ENCODE measurements around the gene HNRNPUL1. TPM values are rescaled to one million over a fixed set of nuclear protein-coding genes. Genes with fewer than 3 reads are reported as not detected.
"Not testable (repeated sequence)": the region's sequence is repeated elsewhere in the genome, so short reads cannot be mapped to it uniquely, and the experiment has no call there.

HNRNPUL1 gene
- total RNA-seq, 1 donor from 2014 or later = 116 TPM

DNA sequence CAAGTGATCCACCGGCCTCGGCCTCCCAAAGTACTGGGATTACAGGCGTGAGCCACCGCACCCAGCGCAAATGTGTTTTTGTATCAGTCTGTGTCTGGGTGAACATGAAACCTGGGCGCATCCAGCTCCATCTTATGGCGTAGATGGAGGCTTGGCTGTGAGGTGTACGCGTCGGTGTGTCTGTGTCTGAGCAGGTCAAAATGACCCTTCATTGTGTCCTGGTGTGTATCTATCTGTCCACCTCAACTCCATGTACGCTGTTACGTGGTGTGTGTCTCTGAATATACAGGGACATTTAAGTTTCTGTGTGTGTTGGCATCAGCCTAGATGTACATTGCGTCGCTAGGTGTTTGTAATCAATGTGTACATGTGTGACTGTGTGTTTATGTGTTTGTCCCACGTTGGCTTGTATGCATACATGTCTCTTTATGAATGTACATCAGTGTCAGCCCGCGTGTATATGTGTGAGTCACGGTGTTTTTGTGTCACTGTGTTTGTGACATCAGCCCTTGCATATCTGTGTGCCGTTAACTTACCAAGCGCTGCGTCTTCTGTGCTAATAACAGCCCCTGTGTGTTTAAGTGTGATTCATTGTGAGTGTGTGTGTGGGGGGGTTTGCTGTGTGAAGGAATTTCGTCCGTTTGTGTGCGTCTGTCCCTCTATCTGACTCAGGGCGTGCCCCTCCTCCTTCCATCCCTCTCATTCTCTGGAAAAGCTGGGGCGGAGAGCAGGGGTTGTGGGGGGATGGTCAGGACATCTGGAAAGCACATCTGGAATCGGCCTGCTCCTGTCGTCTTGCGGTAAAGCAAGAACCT, 38.7 kb upstream of the HNRNPUL1 start:
- Histone ChIP-seq H3K4me3 (peak overlapping the region; percentile 40 to 62), H3K36me3 (no peaks in the 10 kb centered on the region), H3K9me3 (no peaks in the 10 kb centered on the region), H3K27ac (peak overlapping the region; percentile 77), H3K27me3 (no peaks in the 10 kb centered on the region), H3K4me1 (peaks cover 61% of the 10 kb centered on the region)
- intact Hi-C loops (cut with DNase I) = no loop called here
- DNase-seq (ENCODE audit: extremely low spot score in 2 of 2) = peak in 1 of 2 donors; percentile 97
- TF ChIP-seq, protein P1, sequence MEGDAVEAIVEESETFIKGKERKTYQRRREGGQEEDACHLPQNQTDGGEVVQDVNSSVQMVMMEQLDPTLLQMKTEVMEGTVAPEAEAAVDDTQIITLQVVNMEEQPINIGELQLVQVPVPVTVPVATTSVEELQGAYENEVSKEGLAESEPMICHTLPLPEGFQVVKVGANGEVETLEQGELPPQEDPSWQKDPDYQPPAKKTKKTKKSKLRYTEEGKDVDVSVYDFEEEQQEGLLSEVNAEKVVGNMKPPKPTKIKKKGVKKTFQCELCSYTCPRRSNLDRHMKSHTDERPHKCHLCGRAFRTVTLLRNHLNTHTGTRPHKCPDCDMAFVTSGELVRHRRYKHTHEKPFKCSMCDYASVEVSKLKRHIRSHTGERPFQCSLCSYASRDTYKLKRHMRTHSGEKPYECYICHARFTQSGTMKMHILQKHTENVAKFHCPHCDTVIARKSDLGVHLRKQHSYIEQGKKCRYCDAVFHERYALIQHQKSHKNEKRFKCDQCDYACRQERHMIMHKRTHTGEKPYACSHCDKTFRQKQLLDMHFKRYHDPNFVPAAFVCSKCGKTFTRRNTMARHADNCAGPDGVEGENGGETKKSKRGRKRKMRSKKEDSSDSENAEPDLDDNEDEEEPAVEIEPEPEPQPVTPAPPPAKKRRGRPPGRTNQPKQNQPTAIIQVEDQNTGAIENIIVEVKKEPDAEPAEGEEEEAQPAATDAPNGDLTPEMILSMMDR (IDR thresholded peaks at IDR 0.05) = no peak
- TF ChIP-seq POLR2AphosphoS5 (IDR thresholded peaks at IDR 0.05; ENCODE audit: insufficient read depth in 1 of 2, low read depth in 1 of 2) (no peak), POLR2A (IDR thresholded peaks at IDR 0.05) (no peak)

GRCh38 chr19:41226053-41226873, 37.9 kb upstream of the HNRNPUL1 start:
- H3K4me3 ChIP-seq = peak overlapping the region; percentile 40 to 62

GRCh38 chr19:41226874-41227390, 37.2 kb upstream of the HNRNPUL1 start:
- Histone ChIP-seq H3K4me3 (peak overlapping the region; percentile 40 to 62), H3K9me3 (no peaks in the 10 kb centered on the region), H3K4me1 (peaks cover 46% of the 10 kb centered on the region), H3K27me3 (no peaks in the 10 kb centered on the region), H3K27ac (peak overlapping the region; percentile 77), H3K36me3 (no peaks in the 10 kb centered on the region)
- DNase-seq (ENCODE audit: extremely low spot score in 2 of 2) = no peak
- TF ChIP-seq POLR2AphosphoS5 (IDR thresholded peaks at IDR 0.05; ENCODE audit: insufficient read depth in 1 of 2, low read depth in 1 of 2) = no peak
- TF ChIP-seq, protein P1 (IDR thresholded peaks at IDR 0.05) = no peak
- no peak for TF ChIP-seq POLR2A (IDR thresholded peaks at IDR 0.05)
- intact Hi-C loops (cut with DNase I) = no loop called here

More at GRCh38 chr19:41226053-41226873, 37.9 kb upstream of the HNRNPUL1 start:
- intact Hi-C loops (cut with DNase I) = no loop called here
- Histone ChIP-seq H3K27me3 (no peaks in the 10 kb centered on the region), H3K9me3 (no peaks in the 10 kb centered on the region), H3K4me1 (peaks cover 52% of the 10 kb centered on the region), H3K27ac (peak overlapping the region; percentile 77), H3K36me3 (no peaks in the 10 kb centered on the region)
- TF ChIP-seq POLR2A (IDR thresholded peaks at IDR 0.05) (no peak), POLR2AphosphoS5 (IDR thresholded peaks at IDR 0.05; ENCODE audit: insufficient read depth in 1 of 2, low read depth in 1 of 2) (peak in 1 of 2 donors; percentile 75)
- no peak for DNase-seq (ENCODE audit: extremely low spot score in 2 of 2)

- no peak for DNase-seq (ENCODE audit: extremely low spot score in 2 of 2)
- Histone ChIP-seq H3K9me3 (no peaks in the 10 kb centered on the region), H3K36me3 (peaks cover 0 to 6% of the 10 kb centered on the region in 2 donors), H3K27ac (no peak overlapping the region), H3K4me1 (peaks cover 36% of the 10 kb centered on the region), H3K4me3 (no peak overlapping the region), H3K27me3 (no peaks in the 10 kb centered on the region)
- TF ChIP-seq POLR2A (IDR thresholded peaks at IDR 0.05) (no peak), POLR2AphosphoS5 (IDR thresholded peaks at IDR 0.05; ENCODE audit: insufficient read depth in 1 of 2, low read depth in 1 of 2) (no peak)
- TF ChIP-seq, protein P1 (IDR thresholded peaks at IDR 0.05) = no peak
- intact Hi-C loops (cut with DNase I) = no loop called here
Measured at GRCh38 chr19:41228486-41228885, 35.7 kb upstream of the HNRNPUL1 start.

- H3K27me3 ChIP-seq; DNase-seq (ENCODE audit: extremely low spot score in 2 of 2); H3K4me3 ChIP-seq; H3K27ac ChIP-seq; intact Hi-C loops (cut with DNase I); H3K9me3 ChIP-seq: not testable (repeated sequence)
- H3K4me1 ChIP-seq = peaks cover 30% of the 10 kb centered on the region
- H3K36me3 ChIP-seq = peaks cover 0 to 12% of the 10 kb centered on the region in 2 donors
Measured at GRCh38 chr19:41229338-41229737, 34.8 kb upstream of the HNRNPUL1 start.

Data from vagina (tissue), 2 donors.